ENCODE measurements around the gene MERTK.

DNA sequence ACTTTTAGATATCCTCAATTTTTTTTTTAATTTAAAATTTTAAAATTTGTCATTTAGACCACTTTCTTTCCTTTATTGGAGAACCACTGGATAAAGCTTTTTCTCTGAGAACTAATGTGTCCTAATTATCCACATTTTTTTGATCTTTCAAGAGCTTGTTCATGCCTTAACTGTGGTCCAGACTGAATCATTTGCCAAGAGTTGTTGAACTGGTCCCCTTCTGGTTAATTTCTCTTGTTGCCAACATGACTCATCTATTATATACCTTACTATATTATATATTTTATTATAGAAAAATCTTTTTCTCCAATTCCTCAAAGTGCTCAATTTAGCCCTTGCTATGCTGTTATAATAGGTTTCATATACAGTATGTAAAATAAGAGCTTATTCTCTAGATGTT is 103.5 kb downstream of the MERTK start:
- TF ChIP-seq, protein P1, sequence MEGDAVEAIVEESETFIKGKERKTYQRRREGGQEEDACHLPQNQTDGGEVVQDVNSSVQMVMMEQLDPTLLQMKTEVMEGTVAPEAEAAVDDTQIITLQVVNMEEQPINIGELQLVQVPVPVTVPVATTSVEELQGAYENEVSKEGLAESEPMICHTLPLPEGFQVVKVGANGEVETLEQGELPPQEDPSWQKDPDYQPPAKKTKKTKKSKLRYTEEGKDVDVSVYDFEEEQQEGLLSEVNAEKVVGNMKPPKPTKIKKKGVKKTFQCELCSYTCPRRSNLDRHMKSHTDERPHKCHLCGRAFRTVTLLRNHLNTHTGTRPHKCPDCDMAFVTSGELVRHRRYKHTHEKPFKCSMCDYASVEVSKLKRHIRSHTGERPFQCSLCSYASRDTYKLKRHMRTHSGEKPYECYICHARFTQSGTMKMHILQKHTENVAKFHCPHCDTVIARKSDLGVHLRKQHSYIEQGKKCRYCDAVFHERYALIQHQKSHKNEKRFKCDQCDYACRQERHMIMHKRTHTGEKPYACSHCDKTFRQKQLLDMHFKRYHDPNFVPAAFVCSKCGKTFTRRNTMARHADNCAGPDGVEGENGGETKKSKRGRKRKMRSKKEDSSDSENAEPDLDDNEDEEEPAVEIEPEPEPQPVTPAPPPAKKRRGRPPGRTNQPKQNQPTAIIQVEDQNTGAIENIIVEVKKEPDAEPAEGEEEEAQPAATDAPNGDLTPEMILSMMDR (conservative IDR thresholded peaks at IDR 0.05 in 1 of 2, IDR thresholded peaks at IDR 0.05 in 1 of 2; ENCODE audit: low read depth in 1 of 2, low read length in 2 of 2) = no peak
- TF ChIP-seq EZH2 (IDR thresholded peaks at IDR 0.05; ENCODE audit: low read length, missing control alignments) = no peak
